CD14-positive monocyte (primary cell): Measurements from ENCODE around the gene TSC22D3. TPM values are rescaled to one million over a fixed set of nuclear protein-coding genes. Genes with fewer than 3 reads are reported as not detected.
A peak's percentile ranks its signal among the peaks of the same experiment; 100 is the strongest.

Experiments
- DNase-seq, 3 donors: peaks; one replicate each; pipeline ENCODE4 v3.0.0-alpha.2; 2011 to 2022
- H2AFZ ChIP-seq: 2 replicates; pipeline ENCODE4 v1.6.0; 2012; ENCODE audit warnings: mild to moderate bottlenecking, low read depth, low read length, inconsistent platforms; ENCODE audit not compliant: insufficient read depth, poor library complexity, severe bottlenecking
- H3K27ac ChIP-seq, 2 donors: 1 replicate in 1 of 2; 2 replicates in 1 of 2; pipeline ENCODE4 v1.5.1; 2012 to 2013; ENCODE audit warnings: low read length in 2 of 2, control low read depth in 1 of 2, inconsistent platforms in 1 of 2, low read depth in 1 of 2, mild to moderate bottlenecking in 1 of 2
- H3K27me3 ChIP-seq, 2 donors: one replicate each; pipeline versions ENCODE4 v1.6.0 to v1.6.1; 2011 to 2013; ENCODE audit warnings: low read length in 2 of 2; ENCODE audit not compliant: control insufficient read depth in 2 of 2, insufficient read depth in 2 of 2
- H3K36me3 ChIP-seq, 2 donors: replicated peaks in 1 of 2; 1 replicate in 1 of 2; 2 replicates in 1 of 2; pipeline versions ENCODE4 v1.5.1 to v1.6.1; 2012 to 2013; ENCODE audit warnings: low read length in 2 of 2, control low read depth in 1 of 2, inconsistent platforms in 1 of 2, mild to moderate bottlenecking in 1 of 2; ENCODE audit not compliant: insufficient read depth in 2 of 2, control insufficient read depth in 1 of 2
- H3K4me1 ChIP-seq, 2 donors: 1 replicate in 1 of 2; 2 replicates in 1 of 2; pipeline versions ENCODE4 v1.5.1 to v1.6.1; 2012 to 2013; ENCODE audit warnings: low read length in 2 of 2, control low read depth in 1 of 2, inconsistent platforms in 1 of 2, mild to moderate bottlenecking in 1 of 2, moderate library complexity in 1 of 2; ENCODE audit not compliant: insufficient read depth in 2 of 2, control insufficient read depth in 1 of 2
- H3K4me2 ChIP-seq: replicated peaks from 2 replicates; pipeline ENCODE3; 2012; ENCODE audit warnings: low read length, moderate library complexity, mild to moderate bottlenecking; ENCODE audit not compliant: poor library complexity, severe bottlenecking; ENCODE audit errors: extremely low read depth
- H3K4me3 ChIP-seq, 3 experiments: fragments of 200-600 bp in 1 of 3; sonication (generic) in 1 of 3; replicated peaks in 1 of 3; 1 replicate in 2 of 3; 2 replicates in 1 of 3; pipeline ENCODE4 v1.5.1; 2011 to 2013; ENCODE audit warnings: low read length in 3 of 3, mild to moderate bottlenecking in 3 of 3, control low read depth in 2 of 3, low read depth in 2 of 3, inconsistent platforms in 1 of 3, moderate library complexity in 1 of 3
- H3K79me2 ChIP-seq: 2 replicates; pipeline ENCODE4 v1.6.0; 2012; ENCODE audit warnings: mild to moderate bottlenecking, control low read depth, inconsistent platforms, low read length, moderate library complexity; ENCODE audit not compliant: insufficient read depth
- H3K9ac ChIP-seq: 2 replicates; pipeline ENCODE4 v1.6.0; 2017; ENCODE audit warnings: low read length, mild to moderate bottlenecking; ENCODE audit not compliant: insufficient read depth, poor library complexity, severe bottlenecking
- H3K9me3 ChIP-seq, 2 donors: replicated peaks in 1 of 2; 1 replicate in 1 of 2; 2 replicates in 1 of 2; pipeline versions ENCODE4 v1.5.1 to v1.6.1; 2012 to 2013; ENCODE audit warnings: low read length in 2 of 2, control low read depth in 1 of 2; ENCODE audit not compliant: control insufficient read depth in 1 of 2, insufficient read depth in 1 of 2
- H4K20me1 ChIP-seq: 2 replicates; pipeline ENCODE4 v1.6.0; 2012; ENCODE audit warnings: mild to moderate bottlenecking, low read length, control low read depth, moderate library complexity; ENCODE audit not compliant: insufficient read depth
- H3K27ac Mint-ChIP-seq, 7 donors: one replicate each; pipeline ENCODE4 v1.8.0; 2020; ENCODE audit warnings: mild to moderate bottlenecking in 7 of 7, mixed read lengths in 7 of 7, moderate library complexity in 6 of 7, inconsistent platforms in 2 of 7
- H3K27me3 Mint-ChIP-seq, 3 donors: one replicate each; pipeline ENCODE4 v1.8.0; 2021 to 2022; ENCODE audit warnings: low read depth in 3 of 3, mild to moderate bottlenecking in 3 of 3, mixed read lengths in 3 of 3, moderate library complexity in 3 of 3, inconsistent platforms in 1 of 3
- H3K36me3 Mint-ChIP-seq, 2 donors: one replicate each; pipeline ENCODE4 v1.8.0; 2020; ENCODE audit warnings: mixed read lengths in 2 of 2, inconsistent platforms in 1 of 2, mild to moderate bottlenecking in 1 of 2
- H3K4me1 Mint-ChIP-seq: one replicate; pipeline ENCODE4 v1.8.0; 2020; ENCODE audit warnings: mild to moderate bottlenecking, mixed read lengths
- H3K4me3 Mint-ChIP-seq, 2 donors: one replicate each; pipeline ENCODE4 v1.8.0; 2020; ENCODE audit warnings: mild to moderate bottlenecking in 2 of 2, mixed read lengths in 2 of 2, moderate library complexity in 1 of 2
- H3K9me3 Mint-ChIP-seq, 7 donors: one replicate each; pipeline ENCODE4 v1.8.0; 2020 to 2022; ENCODE audit warnings: mixed read lengths in 7 of 7, mild to moderate bottlenecking in 6 of 7, moderate library complexity in 6 of 7, inconsistent platforms in 2 of 7
- CTCF ChIP-seq: fragments of 200-600 bp; IDR thresholded peaks from one replicate; pipeline ENCODE4 v1.8.0; 2022; ENCODE audit warnings: antibody characterized with exemption, mild to moderate bottlenecking
- WGBS: methylation state at CpG from one replicate; pipeline ENCODE4 v1.1.5; 2013; ENCODE audit warnings: missing lambda C conversion rate; ENCODE audit not compliant: insufficient coverage; 5-methylcytosine and 5-hydroxymethylcytosine counted together
- intact Hi-C, 2 donors: fragments of 100-400 bp; cut with micrococcal nuclease; formaldehyde crosslinking; loops; one replicate each; pipeline versions ENCODE4 v1.15.0 to v1.15.1; 2023
- polyA plus RNA-seq, 3 donors: library from polyadenylated mRNA; depleted of rRNA in 1 of 3; unstranded in 2 of 3; stranded (reverse) in 1 of 3; fragments of 300-500 nt in 2 of 3; fragments of >200 nt in 1 of 3; fragmentation: Illumina TruSeq in 2 of 3; gene quantifications; 1 replicate in 2 of 3; 2 replicates in 1 of 3; pipeline ENCODE4 v1.2.3, GENCODE V29; 2012 to 2021

Gene TSC22D3
- polyA plus RNA-seq, 3 donors, result 171 to 1,562 (median 326) TPM

- peak; percentile 65 to 67 (median 66) for DNase-seq
- no peak for TF ChIP-seq CTCF
- Histone ChIP-seq H3K4me1 (peaks cover 67 to 74% of the 10 kb centered on the region in 2 donors), H3K27me3 (no peaks in the 10 kb centered on the region), H2AFZ (no peak overlapping the region), H3K79me2 (peaks cover 8% of the 10 kb centered on the region), H3K4me3 (no peak overlapping the region), H3K9ac (no peak overlapping the region), H3K36me3 (no peaks in the 10 kb centered on the region), H3K27ac (peak overlapping the region; percentile 40 to 79), H3K4me2 (peak overlapping the region; percentile 10), H3K9me3 (no peaks in the 10 kb centered on the region), H4K20me1 (no peaks in the 10 kb centered on the region)
- 67% methylated on average over 1 of the region's 8 CpGs for WGBS
- intact Hi-C loops, result loop anchor here in 1 of 2 donors (2.0 kb wide), 1 partner anchor 18 kb away; no protein-coding TSS in a partner anchor
- Mint-ChIP-seq H3K27me3 (peaks cover 0 to 11% (median 3%) of the 10 kb centered on the region in 3 donors), H3K36me3 (no peaks in the 10 kb centered on the region), H3K9me3 (no peaks in the 10 kb centered on the region), H3K4me3 (no peak overlapping the region), H3K4me1 (peaks cover 68% of the 10 kb centered on the region), H3K27ac (peak overlapping the region; percentile 65 to 99 (median 72))
These were observed 96.4 kb downstream of the TSC22D3 start for GRCh38 chrX:107678957-107679740.

GRCh38 chrX:107677909-107678308 lies 97.7 kb downstream of the TSC22D3 start:
- no peaks in the 10 kb centered on the region for H3K36me3 Mint-ChIP-seq
- intact Hi-C loops, result loop anchor here in 1 of 2 donors (2.0 kb wide), 1 partner anchor 19 kb away; no protein-coding TSS in a partner anchor
- peaks cover 0 to 9% (median 3%) of the 10 kb centered on the region in 3 donors for H3K27me3 Mint-ChIP-seq
- H3K4me3 ChIP-seq, result no peak overlapping the region
- DNase-seq, result no peak
- H3K4me1 ChIP-seq, result peaks cover 67 to 72% of the 10 kb centered on the region in 2 donors
- H3K4me2 ChIP-seq, result no peak overlapping the region
- no peaks in the 10 kb centered on the region for H3K9me3 ChIP-seq
- peaks cover 65% of the 10 kb centered on the region for H3K4me1 Mint-ChIP-seq
- H3K9ac ChIP-seq, result no peak overlapping the region
- H3K27ac Mint-ChIP-seq, result peak overlapping the region in 6 of 7 donors; percentile 36 to 99 (median 97)
- H3K27me3 ChIP-seq, result no peaks in the 10 kb centered on the region
- H3K79me2 ChIP-seq, result peaks cover 8% of the 10 kb centered on the region
- TF ChIP-seq CTCF, result no peak
- H4K20me1 ChIP-seq, result no peaks in the 10 kb centered on the region
- H2AFZ ChIP-seq, result no peak overlapping the region
- no peaks in the 10 kb centered on the region for H3K36me3 ChIP-seq
- 80% methylated on average over 2 of the region's 4 CpGs for WGBS
- H3K4me3 Mint-ChIP-seq, result no peak overlapping the region
- H3K27ac ChIP-seq, result peak overlapping the region in 1 of 2 donors; percentile 95
- H3K9me3 Mint-ChIP-seq, result no peaks in the 10 kb centered on the region
